Neuronal stem cell (in vitro differentiated cells): ENCODE data around the gene RAF1.
"Not testable (repeated sequence)": the region's sequence is repeated elsewhere in the genome, so short reads cannot be mapped to it uniquely, and the experiment has no call there.

Source experiments
- DNase-seq: peaks from one replicate; pipeline ENCODE4 v3.0.0-alpha.2; 2013; ENCODE audit warnings: low spot score
- H2AFZ ChIP-seq: one replicate; pipeline ENCODE4 v1.6.1; 2013; ENCODE audit warnings: mild to moderate bottlenecking, low read length, inconsistent platforms
- H2AK5ac ChIP-seq: 2 replicates; pipeline ENCODE4 v1.6.1; 2013; ENCODE audit warnings: low read depth, mild to moderate bottlenecking, inconsistent platforms, low read length, moderate library complexity, mixed read lengths
- H2BK120ac ChIP-seq: 2 replicates; pipeline ENCODE4 v1.6.1; 2013; ENCODE audit warnings: low read depth, mild to moderate bottlenecking, inconsistent platforms, low read length, moderate library complexity, mixed read lengths
- H2BK12ac ChIP-seq: one replicate; pipeline ENCODE4 v1.6.1; 2013; ENCODE audit warnings: low read length, inconsistent platforms
- H2BK15ac ChIP-seq: 2 replicates; pipeline ENCODE4 v1.6.1; 2013; ENCODE audit warnings: mild to moderate bottlenecking, low read length, inconsistent platforms, mixed read lengths
- H2BK5ac ChIP-seq: one replicate; pipeline ENCODE4 v1.6.1; 2013; ENCODE audit warnings: inconsistent platforms, mild to moderate bottlenecking, low read length, moderate library complexity
- H3K14ac ChIP-seq: one replicate; pipeline ENCODE4 v1.6.1; 2013; ENCODE audit warnings: low read length, inconsistent platforms
- H3K18ac ChIP-seq: 2 replicates; pipeline ENCODE4 v1.6.1; 2013; ENCODE audit warnings: low read length, inconsistent platforms
- H3K23ac ChIP-seq: 2 replicates; pipeline ENCODE4 v1.6.1; 2013; ENCODE audit warnings: low read depth, mild to moderate bottlenecking, mixed read lengths, low read length, inconsistent platforms; ENCODE audit not compliant: poor library complexity
- H3K27ac ChIP-seq: replicated peaks from 3 replicates; pipeline ENCODE4 v1.5.1; 2013; ENCODE audit warnings: low read length, inconsistent platforms
- H3K27me3 ChIP-seq, 3 experiments: 2 replicates each; pipeline ENCODE4 v1.6.1; 2013; ENCODE audit warnings: low read length in 3 of 3, mild to moderate bottlenecking in 2 of 3, inconsistent platforms in 1 of 3, low read depth in 1 of 3, mixed read lengths in 1 of 3, moderate library complexity in 1 of 3; ENCODE audit not compliant: control insufficient read depth in 3 of 3, insufficient read depth in 3 of 3
- H3K36me3 ChIP-seq, 2 donors: replicated peaks in 1 of 2; 2 replicates each; pipeline ENCODE4 v1.6.1; 2013; ENCODE audit warnings: low read length in 2 of 2; ENCODE audit not compliant: control insufficient read depth in 2 of 2, insufficient read depth in 2 of 2
- H3K4ac ChIP-seq: 2 replicates; pipeline ENCODE4 v1.6.1; 2013; ENCODE audit warnings: inconsistent platforms, mild to moderate bottlenecking, low read length, moderate library complexity
- H3K4me1 ChIP-seq, 2 donors: 1 replicate in 1 of 2; 2 replicates in 1 of 2; pipeline ENCODE4 v1.6.1; 2013; ENCODE audit warnings: low read length in 2 of 2, low read depth in 1 of 2; ENCODE audit not compliant: control insufficient read depth in 2 of 2, insufficient read depth in 1 of 2
- H3K4me2 ChIP-seq: one replicate; pipeline ENCODE4 v1.6.1; 2013; ENCODE audit warnings: mild to moderate bottlenecking, low read length, inconsistent platforms; ENCODE audit not compliant: insufficient read depth, poor library complexity, severe bottlenecking
- H3K4me3 ChIP-seq, 2 donors: 2 replicates each; pipeline ENCODE4 v1.5.1; 2013; ENCODE audit warnings: low read length in 2 of 2, mild to moderate bottlenecking in 2 of 2, inconsistent platforms in 1 of 2, moderate library complexity in 1 of 2
- H3K79me1 ChIP-seq: one replicate; pipeline ENCODE4 v1.6.1; 2013; ENCODE audit warnings: low read depth, mild to moderate bottlenecking, inconsistent platforms, low read length, moderate library complexity
- H3K9ac ChIP-seq: one replicate; pipeline ENCODE4 v1.6.1; 2013; ENCODE audit warnings: mild to moderate bottlenecking, low read depth, low read length, inconsistent platforms; ENCODE audit not compliant: poor library complexity
- H3K9me3 ChIP-seq, 2 donors: replicated peaks in 1 of 2; 2 replicates each; pipeline versions ENCODE3 to v1.6.1; 2013; ENCODE audit warnings: low read length in 2 of 2, mild to moderate bottlenecking in 2 of 2, inconsistent platforms in 1 of 2, low read depth in 1 of 2, mixed read lengths in 1 of 2, moderate library complexity in 1 of 2; ENCODE audit not compliant: control insufficient read depth in 2 of 2, insufficient read depth in 1 of 2
- H4K8ac ChIP-seq: one replicate; pipeline ENCODE4 v1.6.1; 2013; ENCODE audit warnings: low read depth, mild to moderate bottlenecking, inconsistent platforms, low read length, moderate library complexity
- H4K91ac ChIP-seq: one replicate; pipeline ENCODE4 v1.6.1; 2013; ENCODE audit warnings: low read length, low read depth, mild to moderate bottlenecking, inconsistent platforms; ENCODE audit not compliant: poor library complexity
- WGBS, 2 donors: extraction: QIAGEN DNeasy Blood & Tissue Kit; methylation state at CpG; one replicate each; pipeline ENCODE4 v1.1.7; 2013; ENCODE audit warnings: missing lambda C conversion rate in 2 of 2, mixed read lengths in 1 of 2; ENCODE audit not compliant: insufficient read length in 2 of 2, insufficient replicate concordance in 1 of 2; ENCODE audit errors: extremely low coverage in 2 of 2; 5-methylcytosine and 5-hydroxymethylcytosine counted together

RAF1 gene

DNA sequence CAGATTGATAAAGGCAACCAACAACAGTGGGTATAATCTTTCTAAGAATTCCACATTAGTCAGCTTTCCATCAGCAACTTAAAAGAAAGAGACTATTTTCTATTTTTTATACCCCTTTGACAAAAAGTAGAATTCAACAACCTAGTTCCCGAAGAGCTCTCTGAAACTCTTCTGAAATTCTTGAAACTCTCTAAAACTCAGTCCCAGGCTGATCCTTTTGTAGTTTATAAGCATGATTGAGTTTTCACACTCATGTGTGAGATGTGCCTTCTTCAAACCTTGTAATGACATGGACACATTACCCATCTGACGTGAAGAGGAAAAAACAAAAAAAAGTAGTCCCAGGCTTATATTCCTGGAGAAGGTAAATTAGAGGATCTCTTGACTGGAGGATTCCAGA, 31.4 kb downstream of the RAF1 start:
- Histone ChIP-seq H3K4me2 (no peak overlapping the region), H3K4me1 (peaks cover 0 to 3% of the 10 kb centered on the region in 2 donors), H3K27ac (no peak overlapping the region)

DNA sequence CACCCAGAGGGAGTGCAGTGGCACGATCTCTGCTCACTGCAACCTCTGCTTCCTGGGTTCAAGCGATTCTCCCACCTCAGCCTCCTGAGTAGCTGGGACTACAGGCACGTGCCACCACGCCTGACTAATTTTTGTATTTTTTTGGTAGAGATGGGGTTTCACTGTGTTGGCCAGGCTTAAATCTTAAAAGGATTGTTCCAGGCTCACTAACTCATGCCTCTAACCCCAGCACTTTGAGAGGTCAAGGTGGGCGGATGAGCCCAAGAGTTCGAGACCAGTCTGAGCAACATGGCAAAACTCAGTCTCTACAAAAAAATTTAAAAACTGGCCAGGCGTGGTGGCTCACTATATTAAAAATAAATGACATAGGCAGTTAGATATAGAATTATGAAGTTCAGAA, 33.1 kb downstream of the RAF1 start:
- not testable (repeated sequence) for H3K27me3 ChIP-seq, DNase-seq, H2AFZ ChIP-seq, H3K79me1 ChIP-seq, H3K4ac ChIP-seq, H3K4me2 ChIP-seq, H3K4me3 ChIP-seq, H2BK120ac ChIP-seq, H3K9ac ChIP-seq, H4K91ac ChIP-seq, H3K9me3 ChIP-seq, H3K4me1 ChIP-seq, H3K18ac ChIP-seq, H4K8ac ChIP-seq, H3K36me3 ChIP-seq, H2BK12ac ChIP-seq, H3K27ac ChIP-seq, H2BK15ac ChIP-seq, H3K23ac ChIP-seq, H3K14ac ChIP-seq, H2AK5ac ChIP-seq, H2BK5ac ChIP-seq
- no CpG with 5 or more reads among the region's 7 CpGs for WGBS, 2 donors

More for the DNA sequence above, 31.4 kb downstream of the RAF1 start:
- Histone ChIP-seq H4K8ac (no peak overlapping the region), H3K27me3 (no peaks in the 10 kb centered on the region), H2BK15ac (no peak overlapping the region), H3K9ac (no peak overlapping the region), H3K18ac (no peak overlapping the region), H3K36me3 (peaks cover 0 to 13% of the 10 kb centered on the region in 2 donors), H4K91ac (no peak overlapping the region), H3K79me1 (peaks cover 2% of the 10 kb centered on the region), H3K23ac (no peak overlapping the region), H2AK5ac (no peak overlapping the region), H3K9me3 (no peaks in the 10 kb centered on the region), H2BK5ac (no peak overlapping the region), H2AFZ (no peak overlapping the region), H3K14ac (no peak overlapping the region), H3K4ac (no peak overlapping the region), H2BK120ac (no peak overlapping the region), H2BK12ac (no peak overlapping the region), H3K4me3 (no peak overlapping the region)
- no CpG with 5 or more reads among the region's 2 CpGs for WGBS, 2 donors
- no peak for DNase-seq

DNA sequence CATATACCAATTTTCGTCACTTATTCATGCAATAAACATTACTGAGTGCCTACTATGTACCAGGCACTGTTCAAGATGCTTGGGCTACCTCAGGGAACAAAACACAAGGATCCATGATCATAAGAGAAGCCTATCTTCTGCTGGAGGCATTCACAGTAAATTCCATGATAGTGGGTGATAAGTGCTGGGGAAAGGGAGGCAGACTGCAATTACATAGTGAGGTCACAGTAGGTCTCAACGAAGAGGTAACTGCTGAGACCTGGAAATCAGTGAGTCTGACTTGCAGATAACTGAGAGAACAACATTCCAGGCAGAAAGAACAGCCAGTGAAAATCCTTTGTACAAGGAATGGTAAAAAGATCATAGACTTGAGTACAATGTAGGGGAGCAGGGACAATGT, 33.6 kb downstream of the RAF1 start:
- DNase-seq: no peak
- Histone ChIP-seq H3K27ac (no peak overlapping the region), H4K8ac (no peak overlapping the region), H3K18ac (no peak overlapping the region), H3K23ac (no peak overlapping the region), H4K91ac (no peak overlapping the region), H3K4me3 (no peak overlapping the region), H3K9ac (no peak overlapping the region), H3K79me1 (peaks cover 2% of the 10 kb centered on the region), H3K14ac (no peak overlapping the region), H2BK5ac (no peak overlapping the region), H2AFZ (no peak overlapping the region), H3K9me3 (no peaks in the 10 kb centered on the region), H2BK15ac (no peak overlapping the region), H3K27me3 (no peaks in the 10 kb centered on the region), H3K4ac (no peak overlapping the region), H3K4me2 (no peak overlapping the region), H3K36me3 (peaks cover 0 to 2% of the 10 kb centered on the region in 2 donors), H2BK120ac (no peak overlapping the region), H2AK5ac (no peak overlapping the region), H3K4me1 (peaks cover 0 to 3% of the 10 kb centered on the region in 2 donors), H2BK12ac (no peak overlapping the region)
- WGBS, 2 donors: no CpG with 5 or more reads among the region's 2 CpGs

DNA sequence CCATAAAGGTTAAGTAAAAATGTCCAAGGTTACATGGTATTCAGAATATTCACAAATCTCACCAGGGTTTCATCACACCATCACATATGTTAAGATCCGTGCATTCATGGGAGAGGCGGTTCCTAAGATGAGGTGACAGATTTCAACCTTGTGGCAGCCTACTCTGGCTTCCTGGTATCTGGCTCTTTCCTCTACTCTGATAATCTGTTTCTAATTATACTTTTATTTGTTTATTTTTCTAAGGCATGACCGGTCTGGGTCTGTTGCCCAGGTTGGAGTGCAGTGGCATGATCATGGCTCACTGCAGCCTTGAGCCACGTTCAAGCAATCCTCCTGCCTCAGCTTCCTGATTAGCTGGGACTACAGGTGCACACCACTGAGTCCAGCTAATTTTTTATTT, 34.4 kb downstream of the RAF1 start:
- H3K36me3 ChIP-seq: peaks cover 0 to 2% of the 10 kb centered on the region in 2 donors
- H3K23ac ChIP-seq: no peak overlapping the region
- WGBS, 2 donors: no CpG with 5 or more reads among the region's 4 CpGs
- no peak overlapping the region for H3K18ac ChIP-seq
- H3K4me1 ChIP-seq: peaks cover 0 to 3% of the 10 kb centered on the region in 2 donors
- H3K4me2 ChIP-seq: no peak overlapping the region
- no peak overlapping the region for H2AFZ ChIP-seq
- no peak overlapping the region for H3K9ac ChIP-seq
- DNase-seq: no peak
- H3K79me1 ChIP-seq: peaks cover 2% of the 10 kb centered on the region
- H2AK5ac ChIP-seq: no peak overlapping the region
- H3K27ac ChIP-seq: no peak overlapping the region
- H2BK120ac ChIP-seq: no peak overlapping the region
- no peak overlapping the region for H3K14ac ChIP-seq
- no peak overlapping the region for H2BK15ac ChIP-seq
- no peak overlapping the region for H4K91ac ChIP-seq
- no peak overlapping the region for H3K4ac ChIP-seq
- no peak overlapping the region for H2BK5ac ChIP-seq
- no peaks in the 10 kb centered on the region for H3K27me3 ChIP-seq
- no peak overlapping the region for H4K8ac ChIP-seq
- no peak overlapping the region for H2BK12ac ChIP-seq
- H3K9me3 ChIP-seq: no peaks in the 10 kb centered on the region
- H3K4me3 ChIP-seq: no peak overlapping the region
